B cell (primary cell): ENCODE data around the gene ERC2. TPM values are rescaled to one million over a fixed set of nuclear protein-coding genes. Genes with fewer than 3 reads are reported as not detected.

Experiments
- ATAC-seq: fragments of 200-7000 bp; cut with Tn5 transposase; one replicate; pipeline ENCODE4 v1.10.0; 2021; ENCODE audit warnings: low read depth, mild to moderate bottlenecking, moderate number of reproducible peaks, moderate library complexity
- CTCF ChIA-PET: fragments of 350-600 bp; sonication (Branson Sonifier 250); formaldehyde crosslinking; loops from one replicate; lab custom pipeline; 2021; ENCODE audit warnings: antibody characterized with exemption, inconsistent platforms; lab: Charles Lee
- POLR2A ChIA-PET: fragments of 350-600 bp; sonication (Branson Sonifier 250); formaldehyde crosslinking; loops from one replicate; lab custom pipeline; 2021; ENCODE audit warnings: antibody characterized with exemption; lab: Charles Lee
- DNase-seq: peaks from one replicate; pipeline ENCODE4 v3.0.0; 2013
- H2AFZ ChIP-seq: 2 replicates; pipeline ENCODE4 v1.6.1; 2012; ENCODE audit warnings: mild to moderate bottlenecking, low read depth, low read length; ENCODE audit not compliant: insufficient read depth, poor library complexity, severe bottlenecking
- H3K27ac ChIP-seq, 2 donors: 1 replicate in 1 of 2; 2 replicates in 1 of 2; pipeline ENCODE4 v1.5.1; 2012 to 2013; ENCODE audit warnings: low read length in 2 of 2, mild to moderate bottlenecking in 2 of 2, moderate library complexity in 1 of 2
- H3K27me3 ChIP-seq, 4 experiments: fragments of 200-600 bp in 1 of 4; sonication (generic) in 1 of 4; replicated peaks in 1 of 4; 1 replicate in 2 of 4; 2 replicates in 2 of 4; pipeline versions ENCODE4 v1.6.1 to v1.7.0; 2013 to 2016; ENCODE audit warnings: low read length in 3 of 4, mild to moderate bottlenecking in 2 of 4, mixed read lengths in 1 of 4, moderate library complexity in 1 of 4; ENCODE audit not compliant: insufficient read depth in 4 of 4, control insufficient read depth in 3 of 4; ENCODE audit errors: control extremely low read depth in 1 of 4
- H3K36me3 ChIP-seq, 2 experiments: replicated peaks in 1 of 2; 1 replicate in 1 of 2; 2 replicates in 1 of 2; pipeline versions ENCODE4 v1.6.1 to v1.7.1; 2013; ENCODE audit warnings: low read length in 1 of 2; ENCODE audit not compliant: insufficient read depth in 2 of 2, control insufficient read depth in 1 of 2; ENCODE audit errors: control extremely low read depth in 1 of 2, extremely low read depth in 1 of 2
- H3K4me1 ChIP-seq, 2 donors: fragments of 200-600 bp in 1 of 2; sonication (generic) in 1 of 2; 1 replicate in 1 of 2; 2 replicates in 1 of 2; pipeline versions ENCODE4 v1.5.1 to v1.6.1; 2013 to 2017; ENCODE audit warnings: low read length in 2 of 2; ENCODE audit not compliant: control insufficient read depth in 2 of 2, insufficient read depth in 2 of 2
- H3K4me2 ChIP-seq: replicated peaks from 2 replicates; pipeline ENCODE3; 2012; ENCODE audit warnings: mild to moderate bottlenecking, low read depth, low read length; ENCODE audit not compliant: poor library complexity, severe bottlenecking
- H3K4me3 ChIP-seq, 5 experiments: fragments of 200-600 bp in 1 of 5; sonication (generic) in 1 of 5; 1 replicate in 3 of 5; 2 replicates in 2 of 5; pipeline versions ENCODE4 v1.5.1 to v1.7.0; 2011 to 2016; ENCODE audit warnings: low read length in 4 of 5, mild to moderate bottlenecking in 4 of 5, low read depth in 2 of 5, control low read depth in 1 of 5, moderate library complexity in 1 of 5; ENCODE audit not compliant: insufficient read depth in 1 of 5; ENCODE audit errors: control extremely low read depth in 1 of 5, extremely low read depth in 1 of 5
- H3K79me2 ChIP-seq: fragments of 200-600 bp; sonication (generic); one replicate; pipeline ENCODE4 v1.6.0; 2016; ENCODE audit warnings: low read length; ENCODE audit not compliant: control insufficient read depth, insufficient read depth
- H3K9ac ChIP-seq: fragments of 200-600 bp; sonication (generic); 2 replicates; pipeline ENCODE4 v1.6.1; 2017; ENCODE audit warnings: mild to moderate bottlenecking, low read length, moderate library complexity
- H3K9me3 ChIP-seq, 3 donors: one replicate each; pipeline versions ENCODE4 v1.6.1 to v1.7.1; 2013; ENCODE audit warnings: low read length in 2 of 3; ENCODE audit not compliant: control insufficient read depth in 2 of 3, insufficient read depth in 1 of 3; ENCODE audit errors: control extremely low read depth in 1 of 3
- H4K20me1 ChIP-seq: 2 replicates; pipeline ENCODE4 v1.6.0; 2012; ENCODE audit warnings: mild to moderate bottlenecking, low read length; ENCODE audit not compliant: insufficient read depth, control insufficient read depth, poor library complexity, severe bottlenecking
- H3K27ac Mint-ChIP-seq: one replicate; pipeline ENCODE4 v1.8.0; 2021; ENCODE audit warnings: mixed read lengths
- H3K27me3 Mint-ChIP-seq: one replicate; pipeline ENCODE4 v1.8.0; 2021; ENCODE audit warnings: mixed read lengths
- H3K4me1 Mint-ChIP-seq: one replicate; pipeline ENCODE4 v1.8.0; 2021; ENCODE audit warnings: mixed read lengths
- H3K4me3 Mint-ChIP-seq: one replicate; pipeline ENCODE4 v1.8.0; 2021; ENCODE audit warnings: mixed read lengths
- H3K9me3 Mint-ChIP-seq: one replicate; pipeline ENCODE4 v1.8.0; 2022; ENCODE audit warnings: mixed read lengths; ENCODE audit not compliant: insufficient read depth
- EZH2 ChIP-seq: IDR thresholded peaks from 2 replicates; pipeline ENCODE4 v1.6.1; 2012; ENCODE audit warnings: borderline replicate concordance, low read depth, mild to moderate bottlenecking, moderate library complexity, low read length; ENCODE audit not compliant: insufficient read depth, poor library complexity, severe bottlenecking
- WGBS: methylation state at CpG from one replicate; pipeline ENCODE4 v1.1.5; 2013; ENCODE audit warnings: missing lambda C conversion rate; ENCODE audit not compliant: insufficient coverage; 5-methylcytosine and 5-hydroxymethylcytosine counted together
- intact Hi-C: fragments of 100-400 bp; cut with micrococcal nuclease; formaldehyde crosslinking; loops from one replicate; pipeline ENCODE4 v1.10.0; 2022
- polyA plus RNA-seq: library from polyadenylated mRNA; depleted of rRNA; stranded (reverse); fragments of >200 nt; gene quantifications from 2 replicates; pipeline ENCODE4 v1.2.3, GENCODE V29; 2012
- total RNA-seq, 2 donors: library from RNA; stranded (reverse); fragments of 120-200 nt in 1 of 2; gene quantifications; 1 replicate in 1 of 2; 2 replicates in 1 of 2; pipeline versions ENCODE4 v1.2.3 to v1.2.4, GENCODE V29; 2013 to 2022
- TF ChIP-seq, protein P1 (sequence below): fragments of 200-600 bp; IDR thresholded peaks from one replicate; pipeline ENCODE4 v1.8.0; 2022; ENCODE audit warnings: antibody characterized with exemption, mild to moderate bottlenecking

Gene ERC2
- total and polyA plus RNA-seq, 2 donors (not counting 1 experiment from before 2014, with no cell fraction given) = not detected

DNA sequence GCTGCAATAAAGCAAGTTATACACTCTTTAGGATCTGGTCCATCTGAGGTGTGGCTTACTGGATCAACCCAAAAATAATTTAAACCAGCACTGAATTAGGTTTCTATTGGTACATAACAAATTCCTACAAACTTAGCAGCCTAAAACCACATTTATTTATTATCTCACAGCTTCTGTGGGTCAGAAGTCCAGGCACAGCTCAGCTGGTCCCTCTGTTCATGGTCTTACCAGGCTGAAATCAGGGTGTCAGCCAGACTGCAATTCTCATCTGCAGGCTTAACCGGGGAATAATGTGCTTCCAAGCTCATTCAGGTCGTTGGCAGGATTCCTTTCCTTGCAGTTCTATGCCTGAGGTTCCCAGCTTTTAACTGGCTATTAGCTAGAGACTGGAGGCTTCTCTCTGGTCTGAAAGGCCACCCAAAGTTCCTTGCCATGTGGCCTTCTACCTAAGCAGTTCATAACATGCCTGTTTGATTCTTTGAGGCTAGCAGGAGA, 503.7 kb downstream of the ERC2 start:
- H2AFZ ChIP-seq = no peak overlapping the region
- peaks cover 0 to 3% (median 0%) of the 10 kb centered on the region in 3 donors for H3K9me3 ChIP-seq
- CTCF ChIA-PET = no interaction called here
- Mint-ChIP-seq H3K4me3 (no peak overlapping the region), H3K4me1 (peaks cover 4% of the 10 kb centered on the region), H3K9me3 (no peaks in the 10 kb centered on the region), H3K27me3 (peaks cover 4% of the 10 kb centered on the region), H3K27ac (no peak overlapping the region)
- ATAC-seq (no peak), DNase-seq (no peak)
- POLR2A ChIA-PET = no interaction called here
- no peak for TF ChIP-seq EZH2
- TF ChIP-seq, protein P1, sequence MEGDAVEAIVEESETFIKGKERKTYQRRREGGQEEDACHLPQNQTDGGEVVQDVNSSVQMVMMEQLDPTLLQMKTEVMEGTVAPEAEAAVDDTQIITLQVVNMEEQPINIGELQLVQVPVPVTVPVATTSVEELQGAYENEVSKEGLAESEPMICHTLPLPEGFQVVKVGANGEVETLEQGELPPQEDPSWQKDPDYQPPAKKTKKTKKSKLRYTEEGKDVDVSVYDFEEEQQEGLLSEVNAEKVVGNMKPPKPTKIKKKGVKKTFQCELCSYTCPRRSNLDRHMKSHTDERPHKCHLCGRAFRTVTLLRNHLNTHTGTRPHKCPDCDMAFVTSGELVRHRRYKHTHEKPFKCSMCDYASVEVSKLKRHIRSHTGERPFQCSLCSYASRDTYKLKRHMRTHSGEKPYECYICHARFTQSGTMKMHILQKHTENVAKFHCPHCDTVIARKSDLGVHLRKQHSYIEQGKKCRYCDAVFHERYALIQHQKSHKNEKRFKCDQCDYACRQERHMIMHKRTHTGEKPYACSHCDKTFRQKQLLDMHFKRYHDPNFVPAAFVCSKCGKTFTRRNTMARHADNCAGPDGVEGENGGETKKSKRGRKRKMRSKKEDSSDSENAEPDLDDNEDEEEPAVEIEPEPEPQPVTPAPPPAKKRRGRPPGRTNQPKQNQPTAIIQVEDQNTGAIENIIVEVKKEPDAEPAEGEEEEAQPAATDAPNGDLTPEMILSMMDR = no peak
- intact Hi-C loops = no loop called here
- H3K36me3 ChIP-seq = no peaks in the 10 kb centered on the region
- no peak overlapping the region for H3K4me3 ChIP-seq
- no peak overlapping the region for H3K4me2 ChIP-seq
- H3K4me1 ChIP-seq = no peaks in the 10 kb centered on the region
- H3K27me3 ChIP-seq = no peaks in the 10 kb centered on the region
- 60% methylated on average over 2 of the region's 2 CpGs for WGBS
- no peaks in the 10 kb centered on the region for H3K79me2 ChIP-seq
- no peak overlapping the region for H3K9ac ChIP-seq
- no peak overlapping the region for H3K27ac ChIP-seq
- no peaks in the 10 kb centered on the region for H4K20me1 ChIP-seq

DNA sequence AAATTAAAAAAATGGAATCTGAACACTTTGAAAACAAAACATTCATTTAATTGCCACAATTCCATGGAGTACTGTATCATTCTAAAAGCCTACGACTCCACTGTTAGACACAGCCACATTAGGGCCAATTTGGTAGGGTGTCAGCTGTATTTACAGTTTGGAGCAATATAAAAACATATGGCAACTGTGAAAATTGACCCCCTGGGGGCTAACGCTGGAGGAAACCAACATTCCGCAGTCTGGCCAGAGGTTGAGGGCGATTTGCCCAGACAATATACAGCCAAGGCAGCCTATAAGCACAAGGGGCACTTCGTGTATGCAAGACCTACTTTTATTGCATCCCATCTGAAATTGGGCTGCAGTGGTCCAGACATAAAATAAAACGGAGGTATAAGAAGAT, 504.7 kb downstream of the ERC2 start:
- ATAC-seq = no peak
- CTCF ChIA-PET = no interaction called here
- POLR2A ChIA-PET = no interaction called here

More for the DNA sequence above, 504.7 kb downstream of the ERC2 start:
- no peak overlapping the region for H2AFZ ChIP-seq
- H3K36me3 ChIP-seq = no peaks in the 10 kb centered on the region
- no peak for TF ChIP-seq EZH2
- TF ChIP-seq, protein P1 = no peak
- no peak overlapping the region for H3K27ac ChIP-seq
- H3K79me2 ChIP-seq = no peaks in the 10 kb centered on the region
- peaks cover 4% of the 10 kb centered on the region for H3K4me1 Mint-ChIP-seq
- H4K20me1 ChIP-seq = no peaks in the 10 kb centered on the region
- no peaks in the 10 kb centered on the region for H3K9me3 Mint-ChIP-seq
- H3K9me3 ChIP-seq = peaks cover 0 to 6% (median 0%) of the 10 kb centered on the region in 3 donors
- peaks cover 4% of the 10 kb centered on the region for H3K27me3 Mint-ChIP-seq
- intact Hi-C loops = no loop called here
- H3K4me2 ChIP-seq = no peak overlapping the region
- no peaks in the 10 kb centered on the region for H3K27me3 ChIP-seq
- H3K27ac Mint-ChIP-seq = no peak overlapping the region
- H3K9ac ChIP-seq = no peak overlapping the region
- DNase-seq = no peak
- no peak overlapping the region for H3K4me3 Mint-ChIP-seq
- no peaks in the 10 kb centered on the region for H3K4me1 ChIP-seq
- no peak overlapping the region for H3K4me3 ChIP-seq
- WGBS = 100% methylated on average over 3 of the region's 6 CpGs
